ENCODE measurements around the gene TBC1D14.

DNA sequence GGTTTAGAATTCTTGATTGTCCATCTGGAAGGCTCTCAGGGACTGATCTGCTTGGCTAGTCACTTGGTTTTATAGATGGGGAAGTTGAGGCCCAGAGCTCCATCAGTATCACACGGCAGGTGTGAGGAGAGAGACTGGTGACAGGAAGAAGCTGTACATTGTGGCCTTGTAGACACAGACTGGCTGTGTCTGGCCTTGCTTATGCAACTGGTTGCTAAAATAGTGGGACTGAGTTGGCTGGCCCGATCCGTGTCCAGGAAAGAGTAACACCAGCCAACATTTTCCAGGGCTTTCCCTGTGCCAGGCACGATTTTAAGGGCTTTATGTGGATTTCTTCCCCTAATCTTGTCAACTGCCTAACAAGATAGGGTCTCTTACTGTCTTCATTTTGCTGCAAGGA lies 2.8 kb downstream of the TBC1D14 start:
- TF ChIP-seq POLR2A (IDR thresholded peaks at IDR 0.05; ENCODE audit: low read depth, low read length), result no peak
- TF ChIP-seq RAD21 (IDR thresholded peaks at IDR 0.05; ENCODE audit: low read length), result no peak
- TF ChIP-seq, protein P1, sequence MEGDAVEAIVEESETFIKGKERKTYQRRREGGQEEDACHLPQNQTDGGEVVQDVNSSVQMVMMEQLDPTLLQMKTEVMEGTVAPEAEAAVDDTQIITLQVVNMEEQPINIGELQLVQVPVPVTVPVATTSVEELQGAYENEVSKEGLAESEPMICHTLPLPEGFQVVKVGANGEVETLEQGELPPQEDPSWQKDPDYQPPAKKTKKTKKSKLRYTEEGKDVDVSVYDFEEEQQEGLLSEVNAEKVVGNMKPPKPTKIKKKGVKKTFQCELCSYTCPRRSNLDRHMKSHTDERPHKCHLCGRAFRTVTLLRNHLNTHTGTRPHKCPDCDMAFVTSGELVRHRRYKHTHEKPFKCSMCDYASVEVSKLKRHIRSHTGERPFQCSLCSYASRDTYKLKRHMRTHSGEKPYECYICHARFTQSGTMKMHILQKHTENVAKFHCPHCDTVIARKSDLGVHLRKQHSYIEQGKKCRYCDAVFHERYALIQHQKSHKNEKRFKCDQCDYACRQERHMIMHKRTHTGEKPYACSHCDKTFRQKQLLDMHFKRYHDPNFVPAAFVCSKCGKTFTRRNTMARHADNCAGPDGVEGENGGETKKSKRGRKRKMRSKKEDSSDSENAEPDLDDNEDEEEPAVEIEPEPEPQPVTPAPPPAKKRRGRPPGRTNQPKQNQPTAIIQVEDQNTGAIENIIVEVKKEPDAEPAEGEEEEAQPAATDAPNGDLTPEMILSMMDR (conservative IDR thresholded peaks at IDR 0.05; ENCODE audit: low read depth, low read length), result no peak
- TF ChIP-seq CHD1 (IDR thresholded peaks at IDR 0.05; ENCODE audit: low read depth, low read length), result no peak
- TF ChIP-seq MXI1 (IDR thresholded peaks at IDR 0.05; ENCODE audit: borderline replicate concordance, low read depth, low read length), result no peak
